ENCODE results near the gene HNRNPL. TPM values are rescaled to one million over a fixed set of nuclear protein-coding genes. Genes with fewer than 3 reads are reported as not detected.

The HNRNPL gene
- total and polyA plus RNA-seq, 2 experiments from 2014 or later = 123 to 245 TPM

GRCh38 chr19:38844093-38844686 lies 5.6 kb downstream of the HNRNPL start:
- H3K4me1 ChIP-seq (ENCODE audit: insufficient read depth) = peaks cover 9% of the 10 kb centered on the region; the same call in 1 of the 2 replicates
- peaks cover 79% of the 10 kb centered on the region for H3K36me3 ChIP-seq (ENCODE audit: low read depth)
- no peak overlapping the region for H3K4me2 ChIP-seq (ENCODE audit: unreplicated experiment)
- H3K4me3 ChIP-seq = no peak overlapping the region
- H3K79me2 ChIP-seq (ENCODE audit: insufficient read depth) = peaks cover 98% of the 10 kb centered on the region
- no peak overlapping the region for H3K27ac ChIP-seq
- no peaks in the 10 kb centered on the region for H3K9me3 ChIP-seq (ENCODE audit: low read depth)
- no peak overlapping the region for H3K9ac ChIP-seq
- peaks cover 13% of the 10 kb centered on the region; the same call in 1 of the 2 replicates for H4K20me1 ChIP-seq (ENCODE audit: insufficient read depth)
- no peak overlapping the region for H2AFZ ChIP-seq
- no peak for TF ChIP-seq EZH2phosphoT487 (IDR thresholded peaks at IDR 0.05; ENCODE audit: insufficient read depth, low read depth)
- TF ChIP-seq EZH2 (IDR thresholded peaks at IDR 0.05; ENCODE audit: insufficient read depth, poor library complexity, severe bottlenecking) = no peak
- 92 to 94% methylated on average over 11 of the region's 11 CpGs for WGBS, 2 experiments (ENCODE audit: low coverage in 1 of 2, low lambda C conversion rate in 2 of 2, missing lambda C conversion rate in 2 of 2)
- H3K27me3 ChIP-seq (replicated peaks; ENCODE audit: insufficient read depth) = no peaks in the 10 kb centered on the region
- DNase-seq = no peak
- no peaks in the 10 kb centered on the region for H3K9me2 ChIP-seq (ENCODE audit: insufficient read depth)
- in situ Hi-C loops (cut with MboI) = no loop called here
- peaks cover 39% of the 10 kb centered on the region for H3F3A ChIP-seq (ENCODE audit: insufficient read depth)

DNA sequence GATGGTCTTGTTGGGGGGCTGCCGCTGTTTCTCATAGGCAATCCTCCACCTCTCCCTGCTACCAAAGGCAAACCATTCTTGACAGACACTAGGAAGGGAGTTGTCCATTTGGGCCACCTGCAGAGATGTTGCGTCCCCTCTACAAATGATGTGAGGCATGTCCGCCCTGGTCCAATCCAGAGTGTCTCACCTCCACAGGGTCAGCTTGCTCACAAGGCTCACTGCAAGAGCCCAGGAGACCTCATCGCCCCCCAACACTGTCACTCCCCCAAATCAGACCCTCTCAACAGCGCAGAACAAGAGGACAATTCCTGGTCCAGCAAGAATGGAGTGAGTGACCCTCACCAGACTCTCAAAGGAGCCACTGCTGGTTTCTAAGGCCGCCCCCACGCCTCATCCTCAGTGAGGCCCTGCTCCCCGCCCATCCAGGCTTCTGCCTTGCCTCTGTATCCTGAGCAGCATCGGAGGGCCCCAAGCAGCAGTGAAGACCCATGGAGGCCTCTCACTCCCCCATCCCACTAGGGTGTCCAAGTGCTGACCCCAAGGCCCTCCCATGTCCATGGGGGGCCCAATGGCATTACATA lies 6.5 kb downstream of the HNRNPL start:
- no peak overlapping the region for H3K27ac ChIP-seq
- H3F3A ChIP-seq (ENCODE audit: insufficient read depth) = peaks cover 40% of the 10 kb centered on the region
- TF ChIP-seq EZH2phosphoT487 (IDR thresholded peaks at IDR 0.05; ENCODE audit: insufficient read depth, low read depth) (no peak), EZH2 (IDR thresholded peaks at IDR 0.05; ENCODE audit: insufficient read depth, poor library complexity, severe bottlenecking) (no peak)

DNA sequence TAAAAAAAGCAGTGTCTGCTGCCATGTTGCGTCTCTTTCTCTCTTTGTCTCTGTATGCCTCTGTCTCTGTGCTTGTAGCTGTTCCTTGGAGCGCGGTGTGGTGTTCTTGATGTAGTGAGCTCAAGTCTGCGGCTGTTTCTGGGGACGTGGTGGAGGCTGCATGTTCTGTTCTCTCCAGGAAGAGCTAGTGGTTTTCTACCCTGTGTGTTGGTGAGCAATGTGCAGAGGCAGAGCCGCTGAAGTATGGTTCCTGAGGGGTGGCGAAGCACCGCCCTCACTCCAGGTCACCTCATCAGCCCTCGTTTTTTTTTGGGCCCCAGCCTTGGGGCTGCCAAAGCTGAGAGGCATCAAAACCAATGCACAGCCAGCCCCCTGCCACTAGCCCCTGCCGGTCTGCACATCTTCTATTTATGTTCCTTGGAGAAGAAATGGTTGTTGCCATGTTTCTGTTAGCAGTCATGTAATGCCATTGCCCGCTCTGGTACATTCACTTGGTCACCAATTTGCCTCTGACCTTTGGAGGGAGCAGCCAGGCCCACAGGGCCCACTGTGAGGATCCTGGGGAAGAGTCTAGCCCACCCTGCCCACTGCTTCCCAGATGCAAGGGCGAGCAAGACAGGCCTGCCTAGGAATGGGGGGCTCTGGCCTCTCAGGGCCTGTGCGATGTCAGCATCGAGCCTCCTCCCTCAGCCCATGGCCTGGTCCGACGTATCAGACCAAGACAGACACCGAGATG lies 7.2 kb downstream of the HNRNPL start:
- in situ Hi-C loops (cut with MboI) = no loop called here
- no peak for TF ChIP-seq EZH2 (IDR thresholded peaks at IDR 0.05; ENCODE audit: insufficient read depth, poor library complexity, severe bottlenecking)
- no peak for TF ChIP-seq EZH2phosphoT487 (IDR thresholded peaks at IDR 0.05; ENCODE audit: insufficient read depth, low read depth)
- H3K4me2 ChIP-seq (ENCODE audit: unreplicated experiment) = no peak overlapping the region
- peaks cover 91% of the 10 kb centered on the region for H3K36me3 ChIP-seq (ENCODE audit: low read depth)
- no peak for DNase-seq
- peaks cover 42% of the 10 kb centered on the region for H3F3A ChIP-seq (ENCODE audit: insufficient read depth)
- H3K27ac ChIP-seq = no peak overlapping the region
- no peak overlapping the region for H2AFZ ChIP-seq
- peaks cover 1% of the 10 kb centered on the region; the same call in 1 of the 2 replicates for H3K4me1 ChIP-seq (ENCODE audit: insufficient read depth)
- no peaks in the 10 kb centered on the region for H3K9me2 ChIP-seq (ENCODE audit: insufficient read depth)
- H3K9me3 ChIP-seq (ENCODE audit: low read depth) = no peaks in the 10 kb centered on the region
- WGBS, 2 experiments (ENCODE audit: low coverage in 1 of 2, low lambda C conversion rate in 2 of 2, missing lambda C conversion rate in 2 of 2) = 85% methylated on average over 17 of the region's 17 CpGs
- H3K79me2 ChIP-seq (ENCODE audit: insufficient read depth) = peaks cover 88% of the 10 kb centered on the region
- no peak overlapping the region for H3K9ac ChIP-seq
- H3K27me3 ChIP-seq (replicated peaks; ENCODE audit: insufficient read depth) = no peaks in the 10 kb centered on the region
- no peak overlapping the region for H3K4me3 ChIP-seq
- H4K20me1 ChIP-seq (ENCODE audit: insufficient read depth) = peaks cover 10% of the 10 kb centered on the region; the same call in 1 of the 2 replicates

More for the DNA sequence above, 6.5 kb downstream of the HNRNPL start:
- in situ Hi-C loops (cut with MboI) = no loop called here
- 93 to 96% methylated on average over 9 of the region's 9 CpGs for WGBS, 2 experiments (ENCODE audit: low coverage in 1 of 2, low lambda C conversion rate in 2 of 2, missing lambda C conversion rate in 2 of 2)
- no peaks in the 10 kb centered on the region for H3K9me2 ChIP-seq (ENCODE audit: insufficient read depth)
- H3K9ac ChIP-seq = no peak overlapping the region
- H3K79me2 ChIP-seq (ENCODE audit: insufficient read depth) = peaks cover 95% of the 10 kb centered on the region
- no peak overlapping the region for H3K4me3 ChIP-seq
- no peak overlapping the region for H3K4me2 ChIP-seq (ENCODE audit: unreplicated experiment)
- H2AFZ ChIP-seq = no peak overlapping the region
- H3K27me3 ChIP-seq (replicated peaks; ENCODE audit: insufficient read depth) = no peaks in the 10 kb centered on the region
- H4K20me1 ChIP-seq (ENCODE audit: insufficient read depth) = peaks cover 13% of the 10 kb centered on the region; the same call in 1 of the 2 replicates
- peaks cover 8% of the 10 kb centered on the region; the same call in 1 of the 2 replicates for H3K4me1 ChIP-seq (ENCODE audit: insufficient read depth)
- H3K9me3 ChIP-seq (ENCODE audit: low read depth) = no peaks in the 10 kb centered on the region
- no peak for DNase-seq
- H3K36me3 ChIP-seq (ENCODE audit: low read depth) = peaks cover 84% of the 10 kb centered on the region

DNA sequence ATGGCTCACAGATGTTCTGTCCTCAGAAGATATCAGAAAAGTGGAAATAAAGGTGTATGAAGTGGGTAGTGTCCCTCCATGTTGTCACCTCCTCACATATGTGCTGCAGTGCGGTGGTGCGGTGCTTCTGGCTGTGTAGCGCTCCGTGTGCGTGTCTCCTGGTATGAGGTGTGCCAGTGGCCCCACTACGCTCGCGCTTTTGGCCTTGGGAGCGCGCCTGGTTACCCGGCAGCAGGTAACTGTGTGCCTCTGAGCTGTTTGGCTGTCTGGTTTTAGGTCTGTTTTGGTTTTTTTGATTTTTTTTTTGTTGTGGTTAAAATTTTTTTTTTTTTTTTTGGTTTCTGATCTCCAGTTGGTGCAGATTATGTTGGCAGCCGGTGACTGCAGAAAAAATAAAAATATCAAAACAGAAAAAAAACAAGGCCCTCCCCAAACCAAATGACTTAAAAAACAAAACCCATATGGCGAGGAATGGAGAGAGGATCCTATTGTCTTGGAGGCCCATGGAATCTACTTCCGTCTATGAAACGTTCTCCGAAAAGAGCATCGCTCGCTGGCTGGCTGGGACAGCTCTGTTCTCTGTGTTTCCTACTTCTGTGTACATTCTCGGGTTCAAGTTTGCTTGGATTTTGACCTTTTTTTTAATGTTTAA lies 7.9 kb downstream of the HNRNPL start:
- Histone ChIP-seq H3K27ac (no peak overlapping the region), H3K27me3 (replicated peaks; ENCODE audit: insufficient read depth) (no peaks in the 10 kb centered on the region), H3K4me3 (no peak overlapping the region), H3K4me1 (ENCODE audit: insufficient read depth) (no peaks in the 10 kb centered on the region), H3K9me2 (ENCODE audit: insufficient read depth) (no peaks in the 10 kb centered on the region), H2AFZ (no peak overlapping the region), H3K9ac (no peak overlapping the region), H4K20me1 (ENCODE audit: insufficient read depth) (peaks cover 5% of the 10 kb centered on the region; the same call in 1 of the 2 replicates), H3K36me3 (ENCODE audit: low read depth) (peaks cover 94% of the 10 kb centered on the region), H3F3A (ENCODE audit: insufficient read depth) (peaks cover 48% of the 10 kb centered on the region), H3K79me2 (ENCODE audit: insufficient read depth) (peaks cover 82% of the 10 kb centered on the region), H3K9me3 (ENCODE audit: low read depth) (no peaks in the 10 kb centered on the region), H3K4me2 (ENCODE audit: unreplicated experiment) (no peak overlapping the region)
- no peak for TF ChIP-seq EZH2phosphoT487 (IDR thresholded peaks at IDR 0.05; ENCODE audit: insufficient read depth, low read depth)
- no peak for TF ChIP-seq EZH2 (IDR thresholded peaks at IDR 0.05; ENCODE audit: insufficient read depth, poor library complexity, severe bottlenecking)
- in situ Hi-C loops (cut with MboI) = no loop called here
- 91 to 94% methylated on average over 19 of the region's 19 CpGs for WGBS, 2 experiments (ENCODE audit: low coverage in 1 of 2, low lambda C conversion rate in 2 of 2, missing lambda C conversion rate in 2 of 2)
- DNase-seq = no peak
